H1 (cell line): Measurements from ENCODE around the gene DKK2. TPM values are rescaled to one million over a fixed set of nuclear protein-coding genes. Genes with fewer than 3 reads are reported as not detected.

Source experiments
- CTCF ChIA-PET: fragments of 300-600 bp; sonication (Branson Sonifier 250); formaldehyde crosslinking; loops from one replicate; lab custom pipeline; 2021; ENCODE audit not compliant: partially characterized antibody; lab: Charles Lee
- POLR2A ChIA-PET: fragments of 300-600 bp; sonication (Branson Sonifier 250); formaldehyde crosslinking; loops from one replicate; lab custom pipeline; 2021; ENCODE audit warnings: inconsistent platforms; ENCODE audit not compliant: partially characterized antibody; lab: Charles Lee
- DNase-seq, 2 experiments: peaks; one replicate each; pipeline versions ENCODE4 v3.0.0 to v3.0.0-alpha.2; 2010 to 2022; ENCODE audit warnings: low spot score in 2 of 2, low read depth in 1 of 2, mixed read lengths in 1 of 2
- FAIRE-seq: peaks from 2 replicates; lab custom pipeline; 2011; peaks lifted over from hg19 to GRCh38; lab: Jason Lieb, UNC
- H2AFZ ChIP-seq: 2 replicates; pipeline ENCODE4 v1.8.1; 2012; ENCODE audit warnings: low read length, inconsistent platforms
- H2AK5ac ChIP-seq: 2 replicates; pipeline ENCODE4 v1.6.1; 2013; ENCODE audit warnings: low read depth, low read length
- H2BK120ac ChIP-seq: replicated peaks from 2 replicates; pipeline ENCODE3; 2013; ENCODE audit warnings: low read depth, low read length, inconsistent platforms
- H2BK12ac ChIP-seq: 2 replicates; pipeline ENCODE4 v1.6.1; 2013; ENCODE audit warnings: low read depth, low read length
- H2BK15ac ChIP-seq: 2 replicates; pipeline ENCODE4 v1.6.1; 2013; ENCODE audit warnings: low read length
- H2BK20ac ChIP-seq: 2 replicates; pipeline ENCODE4 v1.6.1; 2013; ENCODE audit warnings: low read length
- H2BK5ac ChIP-seq: 2 replicates; pipeline ENCODE4 v1.6.1; 2013; ENCODE audit warnings: low read depth, low read length
- H3K14ac ChIP-seq: 2 replicates; pipeline ENCODE4 v1.6.1; 2013; ENCODE audit warnings: inconsistent platforms; ENCODE audit not compliant: insufficient read length
- H3K18ac ChIP-seq: 2 replicates; pipeline ENCODE4 v1.6.1; 2013; ENCODE audit warnings: low read length; ENCODE audit errors: extremely low read depth
- H3K23ac ChIP-seq: 2 replicates; pipeline ENCODE4 v1.6.1; 2013; ENCODE audit warnings: inconsistent platforms; ENCODE audit not compliant: insufficient read length
- H3K23me2 ChIP-seq: 2 replicates; pipeline ENCODE4 v1.6.1; 2013; ENCODE audit warnings: low read depth, low read length
- H3K27ac ChIP-seq: 2 replicates; pipeline ENCODE4 v1.6.1; 2011; ENCODE audit warnings: low read depth, low read length, inconsistent platforms
- H3K27me3 ChIP-seq, 4 experiments: replicated peaks in 1 of 4; 1 replicate in 1 of 4; 2 replicates in 3 of 4; pipeline versions ENCODE4 v1.6.1 to v1.8.1; 2011 to 2013; ENCODE audit warnings: low read length in 3 of 4, mild to moderate bottlenecking in 3 of 4, inconsistent platforms in 2 of 4, mixed read lengths in 2 of 4, moderate library complexity in 1 of 4; ENCODE audit not compliant: control insufficient read depth in 3 of 4, insufficient read depth in 3 of 4; ENCODE audit errors: extremely low read depth in 1 of 4
- H3K36me3 ChIP-seq, 4 experiments: 2 replicates each; pipeline versions ENCODE4 v1.6.1 to v1.8.1; 2011 to 2013; ENCODE audit warnings: mild to moderate bottlenecking in 4 of 4, low read length in 3 of 4, moderate library complexity in 2 of 4, control low read depth in 1 of 4, inconsistent platforms in 1 of 4; ENCODE audit not compliant: insufficient read depth in 4 of 4, control insufficient read depth in 2 of 4
- H3K4ac ChIP-seq: replicated peaks from 2 replicates; pipeline ENCODE3; 2013; ENCODE audit warnings: low read length, low read depth, mixed read lengths, inconsistent platforms; ENCODE audit not compliant: insufficient read length
- H3K4me1 ChIP-seq, 4 experiments: replicated peaks in 1 of 4; 1 replicate in 1 of 4; 2 replicates in 3 of 4; pipeline versions ENCODE4 v1.6.1 to v1.8.1; 2011 to 2013; ENCODE audit warnings: low read length in 3 of 4, inconsistent platforms in 2 of 4, mixed read lengths in 1 of 4; ENCODE audit not compliant: insufficient read depth in 4 of 4, control insufficient read depth in 3 of 4
- H3K4me2 ChIP-seq, 2 experiments: 2 replicates each; pipeline versions ENCODE4 v1.6.1 to v1.8.1; 2011 to 2013; ENCODE audit warnings: low read depth in 2 of 2, low read length in 2 of 2, control low read depth in 1 of 2, inconsistent platforms in 1 of 2, mild to moderate bottlenecking in 1 of 2; ENCODE audit not compliant: insufficient read depth in 1 of 2
- H3K4me3 ChIP-seq, 4 experiments: fragments of 200-600, 300-600 bp in 1 of 4; sonication (generic), shearing (Covaris generic), sonication (Bioruptor Twin) in 1 of 4; 2 replicates each; pipeline versions ENCODE4 v1.5.1 to v1.8.1; 2011 to 2016; ENCODE audit warnings: low read length in 4 of 4, low read depth in 3 of 4, control low read depth in 2 of 4, inconsistent platforms in 2 of 4, mild to moderate bottlenecking in 2 of 4, mixed read lengths in 1 of 4, moderate library complexity in 1 of 4; ENCODE audit not compliant: insufficient read depth in 2 of 4; ENCODE audit errors: extremely low read depth in 1 of 4
- H3K56ac ChIP-seq: replicated peaks from 2 replicates; pipeline ENCODE3; 2013; ENCODE audit warnings: low read depth, mild to moderate bottlenecking, mixed read lengths, low read length, inconsistent platforms; ENCODE audit not compliant: insufficient read length
- H3K79me1 ChIP-seq: 2 replicates; pipeline ENCODE4 v1.6.1; 2013; ENCODE audit warnings: low read depth, low read length, control low read depth
- H3K79me2 ChIP-seq, 2 experiments: 2 replicates each; pipeline versions ENCODE4 v1.6.1 to v1.8.1; 2012 to 2013; ENCODE audit warnings: low read length in 2 of 2, mild to moderate bottlenecking in 2 of 2, inconsistent platforms in 1 of 2; ENCODE audit not compliant: insufficient read depth in 2 of 2, control insufficient read depth in 1 of 2
- H3K9ac ChIP-seq, 4 experiments: replicated peaks in 1 of 4; 1 replicate in 1 of 4; 2 replicates in 3 of 4; pipeline versions ENCODE4 v1.6.1 to v1.8.1; 2011 to 2013; ENCODE audit warnings: low read depth in 3 of 4, low read length in 3 of 4, control low read depth in 2 of 4, mild to moderate bottlenecking in 2 of 4, moderate library complexity in 2 of 4, inconsistent platforms in 1 of 4; ENCODE audit errors: extremely low read depth in 1 of 4
- H3K9me3 ChIP-seq, 2 experiments: 2 replicates each; pipeline versions ENCODE4 v1.6.1 to v1.8.1; 2012 to 2013; ENCODE audit warnings: mild to moderate bottlenecking in 2 of 2, moderate library complexity in 2 of 2, control low read depth in 1 of 2, inconsistent platforms in 1 of 2, low read depth in 1 of 2, low read length in 1 of 2, mixed read lengths in 1 of 2; ENCODE audit not compliant: insufficient read depth in 2 of 2
- H4K20me1 ChIP-seq, 2 experiments: replicated peaks in 1 of 2; 2 replicates each; pipeline versions ENCODE3 to v1.8.1; 2011 to 2013; ENCODE audit warnings: inconsistent platforms in 2 of 2, low read length in 2 of 2, mild to moderate bottlenecking in 1 of 2; ENCODE audit not compliant: insufficient read depth in 2 of 2, control insufficient read depth in 1 of 2
- H4K5ac ChIP-seq: 2 replicates; pipeline ENCODE4 v1.6.1; 2013; ENCODE audit warnings: low read length, low read depth, mixed read lengths, inconsistent platforms; ENCODE audit not compliant: insufficient read length
- H4K8ac ChIP-seq: 2 replicates; pipeline ENCODE4 v1.8.0; 2013; ENCODE audit warnings: mild to moderate bottlenecking, moderate library complexity, low read length, inconsistent platforms; ENCODE audit not compliant: insufficient read depth; ENCODE audit errors: extremely low read depth
- H4K91ac ChIP-seq: replicated peaks from 2 replicates; pipeline ENCODE3; 2013; ENCODE audit warnings: low read length, mixed read lengths, inconsistent platforms; ENCODE audit not compliant: insufficient read length
- BACH1 ChIP-seq: IDR thresholded peaks from 2 replicates; pipeline ENCODE4 v1.6.1; 2012; ENCODE audit warnings: low read length, improper control_type of control experiment
- CBX5 ChIP-seq: fragments of 300-800, 300-1000 bp; sonication (generic); IDR thresholded peaks from 2 replicates; pipeline ENCODE4 v1.7.1; 2016; ENCODE audit warnings: antibody characterized with exemption, low read length, low read depth
- EGR1 ChIP-seq: IDR thresholded peaks from 2 replicates; pipeline ENCODE4 v1.6.1; 2011; ENCODE audit warnings: low read depth, low read length, borderline replicate concordance
- EZH2 ChIP-seq: fragments of 200-600 bp; sonication (generic); IDR thresholded peaks from 2 replicates; pipeline ENCODE4 v1.7.1; 2012; ENCODE audit warnings: low read depth, mild to moderate bottlenecking, moderate library complexity, low read length, inconsistent platforms; ENCODE audit not compliant: severe bottlenecking
- GABPA ChIP-seq: IDR thresholded peaks from 2 replicates; pipeline ENCODE4 v1.6.1; 2011; ENCODE audit warnings: mild to moderate bottlenecking, low read length, moderate library complexity, borderline replicate concordance; ENCODE audit not compliant: insufficient read depth
- PHF8 ChIP-seq: fragments of 200-600 bp; sonication (generic); conservative IDR thresholded peaks from 2 replicates; pipeline ENCODE4 v1.7.1; 2012; ENCODE audit warnings: low read depth, mild to moderate bottlenecking, inconsistent platforms, low read length, moderate library complexity
- SIN3A ChIP-seq, 2 experiments: IDR thresholded peaks in 1 of 2; conservative IDR thresholded peaks in 1 of 2; 2 replicates each; pipeline ENCODE4 v1.6.1; 2011 to 2012; ENCODE audit warnings: low read length in 2 of 2, improper control_type of control experiment in 1 of 2, low read depth in 1 of 2, mild to moderate bottlenecking in 1 of 2
- SIRT6 ChIP-seq: IDR thresholded peaks from one replicate; pipeline ENCODE4 v1.7.1; 2012; ENCODE audit warnings: low read length, inconsistent platforms
- SUZ12 ChIP-seq: fragments of 200-600 bp; sonication (generic); IDR thresholded peaks from 2 replicates; pipeline ENCODE4 v1.6.1; 2012; ENCODE audit warnings: mild to moderate bottlenecking, inconsistent platforms, low read length, moderate library complexity, mixed read lengths
- TAF7 ChIP-seq: optimal IDR thresholded peaks from 2 replicates; pipeline ENCODE3; 2011; ENCODE audit warnings: low read depth, mild to moderate bottlenecking, inconsistent platforms, low read length, moderate library complexity, borderline replicate concordance
- TEAD4 ChIP-seq: IDR thresholded peaks from 2 replicates; pipeline ENCODE4 v1.6.1; 2012; ENCODE audit warnings: low read depth, low read length, inconsistent platforms, mixed read lengths
- ZNF274 ChIP-seq: IDR thresholded peaks from 2 replicates; pipeline ENCODE4 v1.7.0; 2012; ENCODE audit warnings: low read length, borderline replicate concordance; ENCODE audit errors: extremely low read depth
- WGBS, 2 experiments: shearing (Covaris generic) in 1 of 2; methylation state at CpG; one replicate each; pipeline versions ENCODE4 v1.1.6 to v1.1.7; 2013 to 2015; ENCODE audit warnings: low lambda C conversion rate in 2 of 2, mixed read lengths in 2 of 2, inconsistent platforms in 1 of 2, low coverage in 1 of 2, missing lambda C conversion rate in 1 of 2; ENCODE audit not compliant: insufficient replicate concordance in 2 of 2, insufficient coverage in 1 of 2, insufficient read length in 1 of 2; ENCODE audit errors: extremely low coverage in 1 of 2, missing lambda C conversion rate in 1 of 2; 5-methylcytosine and 5-hydroxymethylcytosine counted together
- polyA plus RNA-seq, 7 experiments: library from polyadenylated mRNA; depleted of rRNA in 3 of 7; stranded (reverse) in 5 of 7; unstranded in 2 of 7; fragments of >200 nt in 5 of 7; fragments of 200-250 nt in 2 of 7; gene quantifications; 1 replicate in 5 of 7; 2 replicates in 1 of 7; 4 replicates in 1 of 7; pipeline versions ENCODE4 v1.2.1 to v1.2.3, GENCODE V29; 2011 to 2013; ENCODE audit warnings: missing spikeins in 2 of 7, mixed read lengths in 2 of 7
- total RNA-seq: library from RNA; stranded (reverse); fragmentation: NEBNext Ultra II Directional; extraction: Animal tissue kit (Norgen Biotek cat#: 25700); gene quantifications from 2 replicates; pipeline ENCODE4 v1.2.1, GENCODE V29; 2021

DKK2 gene
- total and polyA plus RNA-seq, 2 of the 8 experiments (the other 6 are each of a cell fraction or from before 2014, with no cell fraction given): 0.09 to 0.13 TPM

DNA sequence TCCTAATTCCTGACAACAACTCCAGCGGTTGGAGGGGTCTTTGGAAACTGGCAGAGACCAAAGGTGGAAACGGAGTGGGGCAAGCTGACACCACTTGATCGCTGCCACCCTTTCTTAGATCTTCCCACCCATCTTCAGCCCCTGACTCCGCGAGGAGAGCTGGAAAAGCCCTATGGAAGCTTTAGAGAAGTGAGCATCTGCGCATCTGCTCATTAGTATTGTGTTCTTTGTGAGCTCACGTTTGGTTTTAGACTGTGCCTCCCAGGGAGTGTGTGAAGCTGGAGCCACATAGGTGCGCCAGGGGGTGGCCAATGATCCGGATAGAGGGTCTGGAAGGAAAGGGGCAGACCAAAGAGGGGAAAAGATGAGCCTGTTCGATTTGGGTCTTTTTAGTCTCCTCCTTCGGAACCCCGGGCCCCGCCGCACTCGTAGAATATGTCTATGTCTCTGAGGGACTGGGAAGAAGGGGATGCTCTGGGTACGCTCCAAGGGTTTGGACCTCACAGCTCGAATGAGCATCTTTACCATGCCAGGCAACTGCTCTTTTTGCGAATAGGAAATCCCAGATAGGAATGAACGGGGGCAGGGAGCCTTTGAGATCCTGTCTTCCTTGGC, 578 bp upstream of the DKK2 start:
- POLR2A ChIA-PET: no interaction called here
- H2AFZ ChIP-seq: peak overlapping the region; percentile 11
- CTCF ChIA-PET: interaction anchor here (0.8 to 9.9 kb wide), 22 partner anchors 12 to 612 kb away, joined by 3 to 86 read pairs (median 4); no protein-coding TSS in a partner anchor
- TF ChIP-seq CBX5: no peak
- no peak for TF ChIP-seq TAF7
- peak; percentile 72 for TF ChIP-seq SUZ12
- TF ChIP-seq GABPA: no peak
- TF ChIP-seq TEAD4: no peak
- TF ChIP-seq BACH1: no peak
- TF ChIP-seq SIRT6: no peak
- TF ChIP-seq PHF8: no peak
- no peak for TF ChIP-seq ZNF274
- TF ChIP-seq EGR1: no peak
- TF ChIP-seq EZH2: peak; percentile 56
- TF ChIP-seq SIN3A (conservative IDR thresholded peaks at IDR 0.05 in 1 of 2, IDR thresholded peaks at IDR 0.05 in 1 of 2; ENCODE audit: low read depth in 1 of 2, low read length in 2 of 2): no peak

More for the DNA sequence above, 578 bp upstream of the DKK2 start:
- H3K9ac ChIP-seq: no peak overlapping the region
- H3K56ac ChIP-seq: no peak overlapping the region
- no peak overlapping the region for H3K4ac ChIP-seq
- H3K18ac ChIP-seq: no peak overlapping the region
- no peaks in the 10 kb centered on the region for H4K20me1 ChIP-seq
- no peak overlapping the region for H4K91ac ChIP-seq
- no peak overlapping the region for H3K27ac ChIP-seq
- H4K8ac ChIP-seq: no peak overlapping the region
- no peak overlapping the region for H4K5ac ChIP-seq
- H3K4me1 ChIP-seq: peaks cover 0 to 13% (median 2%) of the 10 kb centered on the region in 4 experiments; a peak in 5 of 7 replicates
- H3K36me3 ChIP-seq: no peaks in the 10 kb centered on the region
- no peak overlapping the region for H2BK120ac ChIP-seq
- no peak overlapping the region for H3K14ac ChIP-seq
- H3K4me3 ChIP-seq: peak overlapping the region; percentile 37 to 63 (median 58); a peak in 7 of 8 replicates
- H3K4me2 ChIP-seq: peak overlapping the region; percentile 90 to 99
- H2BK5ac ChIP-seq: no peak overlapping the region
- H2BK12ac ChIP-seq: no peak overlapping the region
- H3K79me2 ChIP-seq: no peaks in the 10 kb centered on the region
- DNase-seq (no peak), FAIRE-seq (no peak)
- 5% methylated on average over 18 of the region's 19 CpGs; no CpG with 5 or more reads in 1 of the 2 experiments for WGBS, 2 experiments
- H2BK15ac ChIP-seq: no peak overlapping the region
- H3K9me3 ChIP-seq: no peaks in the 10 kb centered on the region
- peaks cover 18% of the 10 kb centered on the region for H3K23me2 ChIP-seq
- H3K79me1 ChIP-seq: no peaks in the 10 kb centered on the region
- peaks cover 25 to 46% (median 40%) of the 10 kb centered on the region in 4 experiments for H3K27me3 ChIP-seq
- H2BK20ac ChIP-seq: no peak overlapping the region
- H2AK5ac ChIP-seq: no peak overlapping the region
- no peak overlapping the region for H3K23ac ChIP-seq
